Suprapubic skin (tissue), 4 donors: ENCODE measurements around the gene ATP6V0D1. TPM values are rescaled to one million over a fixed set of nuclear protein-coding genes. Genes with fewer than 3 reads are reported as not detected.

ENCODE experiments used
- DNase-seq, 2 donors: peaks; one replicate each; pipeline ENCODE4 v3.0.0-alpha.2; 2019; ENCODE audit warnings: low spot score in 2 of 2
- H3K27ac ChIP-seq: fragments of 200-600 bp; sonication (generic); one replicate; pipeline ENCODE4 v1.5.1; 2019
- H3K27me3 ChIP-seq: fragments of 200-600 bp; sonication (generic); one replicate; pipeline ENCODE4 v1.5.1; 2019
- H3K36me3 ChIP-seq: fragments of 200-600 bp; sonication (generic); one replicate; pipeline ENCODE4 v1.5.1; 2019
- H3K4me1 ChIP-seq: fragments of 200-600 bp; sonication (generic); one replicate; pipeline ENCODE4 v1.5.1; 2019
- H3K4me3 ChIP-seq: fragments of 200-600 bp; sonication (generic); one replicate; pipeline ENCODE4 v1.5.1; 2019; ENCODE audit warnings: mild to moderate bottlenecking
- H3K9me3 ChIP-seq: fragments of 200-600 bp; sonication (generic); one replicate; pipeline ENCODE4 v1.5.1; 2019
- EP300 ChIP-seq: sonication (generic); formaldehyde crosslinking; IDR thresholded peaks from one replicate; pipeline ENCODE4 v1.6.1; 2017; ENCODE audit warnings: antibody characterized with exemption
- POLR2A ChIP-seq, 2 donors: fragments of 450-650 bp; IDR thresholded peaks; one replicate each; pipeline ENCODE4 v1.6.1; 2017; ENCODE audit warnings: antibody characterized with exemption in 2 of 2, mild to moderate bottlenecking in 2 of 2, moderate library complexity in 2 of 2
- POLR2AphosphoS5 ChIP-seq, 3 donors: sonication (generic); formaldehyde crosslinking; IDR thresholded peaks; one replicate each; pipeline ENCODE4 v1.6.1; 2017; ENCODE audit warnings: antibody characterized with exemption in 3 of 3
- WGBS: methylation state at CpG from one replicate; pipeline ENCODE4 v1.1.5; 2018; 5-methylcytosine and 5-hydroxymethylcytosine counted together
- total RNA-seq, 4 donors: library from RNA; depleted of rRNA; stranded (reverse); fragments of >200 nt; gene quantifications; one replicate each; pipeline ENCODE4 v1.1.0, GENCODE V29; 2016
- TF ChIP-seq, protein P1 (sequence below), 2 donors: fragments of 200-600 bp in 1 of 2; fragments of 450-650 bp in 1 of 2; sonication (generic) in 1 of 2; IDR thresholded peaks; one replicate each; pipeline ENCODE4 v1.5.1; 2016 to 2019; ENCODE audit warnings: antibody characterized with exemption in 2 of 2, mild to moderate bottlenecking in 1 of 2, moderate library complexity in 1 of 2

The ATP6V0D1 gene
- total RNA-seq, 4 donors from 2014 or later = 90.0 to 134 (median 110) TPM

DNA sequence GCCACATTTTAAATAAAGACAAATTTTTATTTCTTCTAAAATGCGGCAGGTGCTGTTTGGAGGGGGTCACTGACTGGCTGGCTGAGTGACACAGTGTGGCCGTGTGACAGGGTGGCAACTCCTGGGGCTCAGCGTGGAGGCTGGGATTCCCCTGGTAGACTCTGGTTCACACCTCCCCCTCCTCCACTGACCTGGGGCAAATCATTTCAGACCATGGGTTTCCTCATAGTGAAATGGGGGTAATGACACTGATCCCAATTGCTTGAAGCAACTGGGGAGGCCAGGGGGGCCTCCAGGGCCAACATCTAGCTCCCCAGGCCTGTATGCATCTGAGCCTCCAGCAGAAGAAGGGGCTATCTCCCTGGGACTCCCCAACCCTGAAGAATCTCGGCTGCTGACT, 43.4 kb downstream of the ATP6V0D1 start:
- Histone ChIP-seq H3K27me3 (no peaks in the 10 kb centered on the region), H3K4me3 (no peak overlapping the region), H3K27ac (no peak overlapping the region), H3K36me3 (peaks cover 48% of the 10 kb centered on the region), H3K9me3 (no peaks in the 10 kb centered on the region), H3K4me1 (peaks cover 44% of the 10 kb centered on the region)
- no peak for DNase-seq
- 73% methylated on average over 4 of the region's 4 CpGs for WGBS
- TF ChIP-seq, protein P1, sequence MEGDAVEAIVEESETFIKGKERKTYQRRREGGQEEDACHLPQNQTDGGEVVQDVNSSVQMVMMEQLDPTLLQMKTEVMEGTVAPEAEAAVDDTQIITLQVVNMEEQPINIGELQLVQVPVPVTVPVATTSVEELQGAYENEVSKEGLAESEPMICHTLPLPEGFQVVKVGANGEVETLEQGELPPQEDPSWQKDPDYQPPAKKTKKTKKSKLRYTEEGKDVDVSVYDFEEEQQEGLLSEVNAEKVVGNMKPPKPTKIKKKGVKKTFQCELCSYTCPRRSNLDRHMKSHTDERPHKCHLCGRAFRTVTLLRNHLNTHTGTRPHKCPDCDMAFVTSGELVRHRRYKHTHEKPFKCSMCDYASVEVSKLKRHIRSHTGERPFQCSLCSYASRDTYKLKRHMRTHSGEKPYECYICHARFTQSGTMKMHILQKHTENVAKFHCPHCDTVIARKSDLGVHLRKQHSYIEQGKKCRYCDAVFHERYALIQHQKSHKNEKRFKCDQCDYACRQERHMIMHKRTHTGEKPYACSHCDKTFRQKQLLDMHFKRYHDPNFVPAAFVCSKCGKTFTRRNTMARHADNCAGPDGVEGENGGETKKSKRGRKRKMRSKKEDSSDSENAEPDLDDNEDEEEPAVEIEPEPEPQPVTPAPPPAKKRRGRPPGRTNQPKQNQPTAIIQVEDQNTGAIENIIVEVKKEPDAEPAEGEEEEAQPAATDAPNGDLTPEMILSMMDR (IDR thresholded peaks at IDR 0.05) = no peak
- TF ChIP-seq POLR2AphosphoS5 (IDR thresholded peaks at IDR 0.05) (no peak), POLR2A (IDR thresholded peaks at IDR 0.05) (no peak), EP300 (no peak)

DNA sequence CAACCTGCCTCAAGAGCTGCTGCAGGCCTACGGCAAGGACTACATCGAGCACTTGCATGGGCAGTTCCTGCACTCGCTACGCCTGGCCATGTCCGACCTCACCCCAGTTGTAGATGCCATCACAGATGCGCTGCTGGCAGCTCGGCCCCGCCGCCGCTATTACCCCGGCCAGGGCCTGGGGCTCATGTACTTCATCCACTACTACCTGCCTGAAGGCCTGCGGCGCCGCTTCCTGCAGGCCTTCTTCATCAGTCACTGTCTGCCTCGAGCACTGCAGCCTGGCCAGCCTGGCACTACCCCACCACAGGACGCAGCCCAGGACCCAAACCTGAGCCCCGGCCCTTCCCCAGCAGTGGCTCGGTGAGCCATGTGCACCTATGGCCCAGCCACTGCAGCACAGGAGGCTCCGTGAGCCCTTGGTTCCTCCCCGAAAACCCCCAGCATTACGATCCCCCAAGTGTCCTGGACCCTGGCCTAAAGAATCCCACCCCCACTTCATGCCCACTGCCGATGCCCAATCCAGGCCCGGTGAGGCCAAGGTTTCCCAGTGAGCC, 44.2 kb downstream of the ATP6V0D1 start:
- TF ChIP-seq, protein P1 (IDR thresholded peaks at IDR 0.05) = no peak
- no peak for TF ChIP-seq POLR2A (IDR thresholded peaks at IDR 0.05)
- no peak for TF ChIP-seq EP300
- TF ChIP-seq POLR2AphosphoS5 (IDR thresholded peaks at IDR 0.05) = no peak
- no peaks in the 10 kb centered on the region for H3K27me3 ChIP-seq
- H3K27ac ChIP-seq = no peak overlapping the region
- DNase-seq = no peak
- H3K9me3 ChIP-seq = no peaks in the 10 kb centered on the region
- H3K36me3 ChIP-seq = peaks cover 48% of the 10 kb centered on the region
- peaks cover 44% of the 10 kb centered on the region for H3K4me1 ChIP-seq
- H3K4me3 ChIP-seq = no peak overlapping the region
- 95% methylated on average over 17 of the region's 23 CpGs for WGBS

DNA sequence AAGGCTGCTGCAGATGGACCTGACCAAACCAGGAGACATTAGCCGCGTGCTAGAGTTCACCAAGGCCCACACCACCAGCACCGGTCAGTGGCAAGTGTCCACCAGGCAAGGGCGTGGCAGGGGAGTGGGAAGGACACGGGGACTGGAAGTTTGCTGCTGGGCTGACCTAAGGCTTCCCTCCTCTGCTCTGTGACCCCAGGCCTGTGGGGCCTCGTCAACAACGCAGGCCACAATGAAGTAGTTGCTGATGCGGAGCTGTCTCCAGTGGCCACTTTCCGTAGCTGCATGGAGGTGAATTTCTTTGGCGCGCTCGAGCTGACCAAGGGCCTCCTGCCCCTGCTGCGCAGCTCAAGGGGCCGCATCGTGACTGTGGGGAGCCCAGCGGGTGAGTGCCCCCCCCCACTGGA, 45.2 kb downstream of the ATP6V0D1 start:
- Histone ChIP-seq H3K9me3 (no peaks in the 10 kb centered on the region), H3K36me3 (peaks cover 47% of the 10 kb centered on the region), H3K4me3 (no peak overlapping the region), H3K4me1 (peaks cover 43% of the 10 kb centered on the region), H3K27ac (no peak overlapping the region), H3K27me3 (no peaks in the 10 kb centered on the region)
- TF ChIP-seq EP300 (no peak), POLR2AphosphoS5 (IDR thresholded peaks at IDR 0.05) (no peak), POLR2A (IDR thresholded peaks at IDR 0.05) (no peak)
- TF ChIP-seq, protein P1 (IDR thresholded peaks at IDR 0.05) = no peak
- DNase-seq = no peak
- 91% methylated on average over 8 of the region's 16 CpGs for WGBS

DNA sequence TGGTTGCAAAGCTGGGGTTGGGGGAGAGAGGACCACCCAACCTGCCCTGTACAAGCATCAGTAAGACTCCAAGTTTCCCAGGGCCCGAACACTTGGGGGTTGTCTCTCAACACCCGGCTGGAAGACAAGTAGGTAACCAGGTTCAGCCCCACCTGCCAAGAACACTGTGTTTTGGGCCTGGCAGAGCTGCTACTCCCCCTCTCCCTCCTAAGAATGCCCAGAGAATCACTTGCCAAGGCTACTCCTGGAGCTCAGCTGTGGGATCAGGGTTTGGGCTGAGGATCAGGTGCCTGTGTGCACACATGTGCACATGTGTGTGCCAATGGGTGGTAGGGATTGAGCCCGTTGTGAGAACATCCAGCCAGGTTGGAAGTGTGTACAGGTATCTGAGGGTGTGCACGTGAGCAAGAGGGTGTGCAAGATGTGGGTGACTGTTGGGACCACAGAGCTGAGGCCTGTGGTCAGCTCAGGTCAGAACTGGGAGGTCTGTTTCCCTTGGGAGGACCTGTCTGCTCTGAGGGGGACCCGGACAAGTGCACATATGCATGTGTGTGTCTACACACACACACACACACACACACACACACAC, 47.7 kb downstream of the ATP6V0D1 start:
- H3K4me1 ChIP-seq = peaks cover 50% of the 10 kb centered on the region
- H3K27ac ChIP-seq = peak overlapping the region; percentile 12
- peaks cover 29% of the 10 kb centered on the region for H3K36me3 ChIP-seq
- H3K27me3 ChIP-seq = peaks cover 4% of the 10 kb centered on the region
- peak overlapping the region; percentile 53 for H3K4me3 ChIP-seq
- WGBS = 72% methylated on average over 4 of the region's 5 CpGs
- no peak for DNase-seq
- TF ChIP-seq, protein P1 (IDR thresholded peaks at IDR 0.05) = no peak
- TF ChIP-seq EP300 = no peak
- no peak for TF ChIP-seq POLR2AphosphoS5 (IDR thresholded peaks at IDR 0.05)
- no peak for TF ChIP-seq POLR2A (IDR thresholded peaks at IDR 0.05)
- H3K9me3 ChIP-seq = no peaks in the 10 kb centered on the region

DNA sequence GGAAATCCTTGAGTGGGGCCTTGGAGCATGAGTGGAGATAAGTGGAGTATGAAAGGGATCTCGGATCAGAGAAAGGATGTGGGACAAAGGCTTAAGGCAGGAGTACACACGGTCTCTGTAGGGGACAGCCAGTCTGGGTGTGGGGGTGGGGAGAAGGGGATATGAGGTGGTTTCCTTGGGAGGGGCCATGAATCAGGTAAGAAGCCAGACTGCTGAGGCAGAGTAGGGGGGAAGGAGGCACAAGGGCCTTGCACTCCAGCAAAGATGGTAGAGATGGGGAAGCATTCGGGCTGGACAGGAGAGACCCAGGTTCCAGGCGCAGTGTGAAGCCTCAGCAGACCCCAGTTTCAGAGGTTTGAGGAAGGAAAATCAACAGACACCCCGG, 48.5 kb downstream of the ATP6V0D1 start:
- Histone ChIP-seq H3K27ac (peak overlapping the region; percentile 12), H3K4me1 (peaks cover 57% of the 10 kb centered on the region), H3K4me3 (peak overlapping the region; percentile 53), H3K36me3 (peaks cover 21% of the 10 kb centered on the region), H3K9me3 (no peaks in the 10 kb centered on the region), H3K27me3 (peaks cover 4% of the 10 kb centered on the region)
- TF ChIP-seq POLR2AphosphoS5 (IDR thresholded peaks at IDR 0.05) (no peak), POLR2A (IDR thresholded peaks at IDR 0.05) (no peak)
- TF ChIP-seq, protein P1 (IDR thresholded peaks at IDR 0.05) = no peak
- no peak for DNase-seq
- WGBS = 83% methylated on average over 5 of the region's 5 CpGs
